ENCODE measurements around the gene UBE2Q1.

UBE2Q1 gene

DNA sequence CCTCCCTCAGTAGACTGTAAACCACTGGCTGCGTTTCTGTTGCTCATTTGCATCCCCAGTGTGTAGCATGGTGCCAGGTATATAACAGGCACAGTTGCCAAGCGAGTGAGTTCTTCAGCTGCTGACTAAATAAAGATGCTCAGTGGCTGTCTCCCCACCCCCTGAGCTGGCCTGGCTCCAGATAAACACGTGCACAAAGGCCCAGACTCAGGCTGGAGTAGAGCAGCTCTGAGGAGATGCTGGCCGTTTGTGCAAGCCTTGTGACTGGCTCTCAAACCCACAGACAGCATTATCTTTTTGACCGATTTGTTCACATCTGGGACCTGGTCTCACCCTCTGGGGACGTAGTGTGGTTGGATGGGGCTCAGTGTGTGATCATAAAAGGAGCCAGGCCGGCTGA, 16.3 kb upstream of the UBE2Q1 start:
- TF ChIP-seq, protein P1, sequence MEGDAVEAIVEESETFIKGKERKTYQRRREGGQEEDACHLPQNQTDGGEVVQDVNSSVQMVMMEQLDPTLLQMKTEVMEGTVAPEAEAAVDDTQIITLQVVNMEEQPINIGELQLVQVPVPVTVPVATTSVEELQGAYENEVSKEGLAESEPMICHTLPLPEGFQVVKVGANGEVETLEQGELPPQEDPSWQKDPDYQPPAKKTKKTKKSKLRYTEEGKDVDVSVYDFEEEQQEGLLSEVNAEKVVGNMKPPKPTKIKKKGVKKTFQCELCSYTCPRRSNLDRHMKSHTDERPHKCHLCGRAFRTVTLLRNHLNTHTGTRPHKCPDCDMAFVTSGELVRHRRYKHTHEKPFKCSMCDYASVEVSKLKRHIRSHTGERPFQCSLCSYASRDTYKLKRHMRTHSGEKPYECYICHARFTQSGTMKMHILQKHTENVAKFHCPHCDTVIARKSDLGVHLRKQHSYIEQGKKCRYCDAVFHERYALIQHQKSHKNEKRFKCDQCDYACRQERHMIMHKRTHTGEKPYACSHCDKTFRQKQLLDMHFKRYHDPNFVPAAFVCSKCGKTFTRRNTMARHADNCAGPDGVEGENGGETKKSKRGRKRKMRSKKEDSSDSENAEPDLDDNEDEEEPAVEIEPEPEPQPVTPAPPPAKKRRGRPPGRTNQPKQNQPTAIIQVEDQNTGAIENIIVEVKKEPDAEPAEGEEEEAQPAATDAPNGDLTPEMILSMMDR (IDR thresholded peaks at IDR 0.05; ENCODE audit: control insufficient read depth, insufficient read depth, low read depth, low read length, missing control alignments), result no peak
- no peak overlapping the region for H3K4me3 ChIP-seq (ENCODE audit: control insufficient read depth, low read depth, low read length)
- DNase-seq (ENCODE audit: low read depth), result no peak

GRCh38 chr1:154573168-154573510, 14.7 kb upstream of the UBE2Q1 start:
- TF ChIP-seq, protein P1 (IDR thresholded peaks at IDR 0.05; ENCODE audit: control insufficient read depth, insufficient read depth, low read depth, low read length, missing control alignments), result no peak

DNA sequence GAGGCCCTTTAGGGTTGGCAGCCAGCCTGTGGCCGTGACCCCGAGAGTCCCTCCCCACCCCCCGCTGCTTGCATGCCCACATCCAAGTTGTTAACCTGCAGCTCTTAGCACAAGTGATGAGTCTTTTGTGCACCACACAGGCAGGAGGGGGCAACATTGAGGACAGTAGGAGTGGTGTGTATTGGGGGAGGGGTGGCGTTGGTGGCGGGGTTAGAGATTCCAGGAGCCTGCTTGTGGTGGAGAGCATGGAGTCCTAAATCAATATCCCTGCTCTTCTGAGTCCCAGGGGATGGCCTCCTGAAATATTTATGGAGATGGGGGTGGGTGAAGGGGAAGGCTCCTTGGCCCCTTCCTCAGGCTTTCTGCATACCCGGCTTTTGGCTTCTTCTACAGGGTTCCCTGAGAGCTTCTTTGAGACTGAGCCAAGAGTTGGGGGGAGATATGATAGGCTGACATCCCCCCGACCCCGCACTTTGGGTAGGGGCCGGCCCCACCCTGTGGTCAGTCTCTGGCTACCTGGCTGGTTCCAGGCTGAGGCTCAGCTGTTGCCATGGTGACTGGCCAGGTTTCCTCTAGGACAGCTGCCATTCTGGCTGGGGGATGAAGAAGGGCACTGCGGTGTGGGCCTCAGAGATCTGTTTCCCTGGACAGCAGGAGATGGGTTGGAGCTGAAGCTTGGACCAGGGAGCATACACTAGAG, 14.2 kb upstream of the UBE2Q1 start:
- H3K4me3 ChIP-seq (ENCODE audit: control insufficient read depth, low read depth, low read length), result no peak overlapping the region
- TF ChIP-seq, protein P1 (IDR thresholded peaks at IDR 0.05; ENCODE audit: control insufficient read depth, insufficient read depth, low read depth, low read length, missing control alignments), result no peak
- DNase-seq (ENCODE audit: low read depth), result no peak

More at GRCh38 chr1:154573168-154573510, 14.7 kb upstream of the UBE2Q1 start:
- DNase-seq (ENCODE audit: low read depth), result no peak
- H3K4me3 ChIP-seq (ENCODE audit: control insufficient read depth, low read depth, low read length), result no peak overlapping the region

DNA sequence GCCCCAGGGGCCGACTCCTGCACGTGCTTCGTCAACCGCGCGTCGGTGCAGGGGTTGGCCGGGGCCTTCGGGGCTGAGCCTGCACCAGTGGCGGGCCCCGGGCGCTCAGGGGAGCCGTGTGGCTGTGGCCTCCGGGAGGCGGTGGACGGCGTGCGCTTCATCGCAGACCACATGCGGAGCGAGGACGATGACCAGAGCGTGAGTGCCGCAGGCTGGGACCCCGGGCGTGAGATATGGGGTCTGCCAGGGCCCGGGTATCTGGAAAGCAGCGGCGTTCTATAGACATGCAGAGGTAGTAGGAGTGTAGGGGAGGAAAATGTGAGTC, 13.5 kb upstream of the UBE2Q1 start:
- H3K4me3 ChIP-seq (ENCODE audit: control insufficient read depth, low read depth, low read length), result no peak overlapping the region
- no peak for DNase-seq (ENCODE audit: low read depth)
- TF ChIP-seq, protein P1 (IDR thresholded peaks at IDR 0.05; ENCODE audit: control insufficient read depth, insufficient read depth, low read depth, low read length, missing control alignments), result no peak

GRCh38 chr1:154571244-154571963, 12.9 kb upstream of the UBE2Q1 start:
- TF ChIP-seq, protein P1 (IDR thresholded peaks at IDR 0.05; ENCODE audit: control insufficient read depth, insufficient read depth, low read depth, low read length, missing control alignments), result no peak
- H3K4me3 ChIP-seq (ENCODE audit: control insufficient read depth, low read depth, low read length), result no peak overlapping the region
- DNase-seq (ENCODE audit: low read depth), result no peak

DNA sequence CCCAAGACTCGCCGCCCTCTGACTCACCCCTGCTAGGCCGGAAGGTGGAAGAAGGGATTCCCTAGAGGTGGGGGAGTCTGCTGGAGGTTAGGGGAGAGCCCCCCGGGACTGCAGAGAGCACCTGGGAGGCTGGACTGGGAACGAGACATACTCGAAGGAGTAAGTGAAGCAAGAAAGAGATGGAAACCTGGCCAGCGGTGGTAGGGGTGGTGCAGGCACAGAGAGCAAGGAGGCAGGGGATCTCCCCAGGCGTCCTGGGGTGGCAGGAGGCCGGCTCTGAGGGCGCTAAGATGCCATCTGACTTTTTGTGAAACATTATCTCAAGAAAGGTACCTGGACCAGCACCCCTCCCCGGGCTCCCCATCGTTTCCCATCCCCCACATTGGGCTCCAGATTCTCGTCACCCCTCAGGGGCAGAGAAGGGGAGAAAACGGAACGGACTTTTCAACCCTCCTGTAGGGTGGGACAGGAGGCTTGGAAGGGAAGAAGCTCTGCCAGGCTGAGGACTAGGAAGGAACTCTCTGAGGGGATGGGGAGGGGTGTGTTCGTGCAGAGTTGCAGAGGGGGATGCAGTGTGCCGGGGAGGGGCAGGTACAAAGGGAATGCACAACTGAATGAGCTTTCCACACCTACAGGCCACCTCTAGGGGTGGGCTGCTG, 9.8 kb upstream of the UBE2Q1 start:
- no peak for DNase-seq (ENCODE audit: low read depth)
- peak overlapping the region; percentile 15 for H3K4me3 ChIP-seq (ENCODE audit: control insufficient read depth, low read depth, low read length)
- TF ChIP-seq, protein P1 (IDR thresholded peaks at IDR 0.05; ENCODE audit: control insufficient read depth, insufficient read depth, low read depth, low read length, missing control alignments), result no peak
